ENCODE results near the gene PCCA. TPM values are rescaled to one million over a fixed set of nuclear protein-coding genes. Genes with fewer than 3 reads are reported as not detected.
"Not testable (repeated sequence)": the region's sequence is repeated elsewhere in the genome, so short reads cannot be mapped to it uniquely, and the experiment has no call there.

Gene PCCA
- total RNA-seq, 1 donor from 2014 or later: 24.4 TPM

- DNase-seq (ENCODE audit: extremely low read depth, low read depth, low spot score): no peak
Measured at GRCh38 chr13:100231176-100231575, 142.3 kb downstream of the PCCA start.

DNA sequence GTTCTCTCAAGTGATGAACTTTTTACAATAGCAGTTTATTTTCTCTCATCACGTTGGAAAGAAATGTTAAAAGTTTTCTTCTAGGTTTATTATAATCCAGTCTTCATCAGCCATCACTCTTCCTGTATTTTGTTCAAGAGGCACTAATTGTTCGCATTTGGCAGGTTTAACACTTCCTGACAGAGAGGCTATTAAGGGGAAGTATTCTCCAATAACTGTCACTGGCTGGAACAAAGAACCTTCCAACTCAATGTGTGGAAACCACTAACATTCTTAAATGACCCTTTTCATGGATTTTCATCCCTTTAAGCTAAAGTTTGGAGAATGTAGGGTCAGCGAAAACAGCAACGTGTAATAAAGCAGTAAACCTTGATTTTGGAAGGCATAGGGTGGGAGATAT lies 145.1 kb downstream of the PCCA start:
- no peak for DNase-seq (ENCODE audit: extremely low read depth, low read depth, low spot score)

DNA sequence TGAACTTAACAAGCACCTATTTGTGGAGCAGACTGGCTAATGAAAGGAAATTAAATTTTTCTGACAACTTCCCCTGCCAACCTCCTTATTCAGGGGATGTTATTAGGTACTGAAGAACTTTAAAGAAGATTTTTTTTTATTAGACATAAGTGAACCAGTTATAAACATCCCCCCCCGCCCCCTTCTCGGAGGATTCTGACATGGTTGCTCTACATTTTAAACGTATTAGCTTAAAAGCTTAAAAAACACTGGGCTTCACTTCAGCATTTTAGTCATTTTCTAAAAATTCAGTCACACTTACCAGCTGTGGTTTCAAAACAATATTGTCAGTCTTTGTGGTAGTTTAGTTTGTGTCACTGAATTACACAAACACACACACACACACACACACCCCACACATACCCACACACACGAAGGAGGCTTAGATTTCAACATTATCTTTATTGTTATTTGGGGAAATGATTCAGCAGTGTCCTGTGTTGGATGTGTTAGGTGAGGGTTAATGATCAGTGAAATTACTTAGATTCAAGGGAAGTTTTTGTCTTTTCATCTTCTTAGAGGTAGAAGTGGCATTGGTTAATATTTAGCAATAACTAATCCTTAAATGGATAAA lies 145.7 kb downstream of the PCCA start:
- DNase-seq (ENCODE audit: extremely low read depth, low read depth, low spot score): no peak

- peak; percentile 57 for DNase-seq (ENCODE audit: extremely low read depth, low read depth, low spot score)
Measured at GRCh38 chr13:100235311-100235901, 146.5 kb downstream of the PCCA start.

DNA sequence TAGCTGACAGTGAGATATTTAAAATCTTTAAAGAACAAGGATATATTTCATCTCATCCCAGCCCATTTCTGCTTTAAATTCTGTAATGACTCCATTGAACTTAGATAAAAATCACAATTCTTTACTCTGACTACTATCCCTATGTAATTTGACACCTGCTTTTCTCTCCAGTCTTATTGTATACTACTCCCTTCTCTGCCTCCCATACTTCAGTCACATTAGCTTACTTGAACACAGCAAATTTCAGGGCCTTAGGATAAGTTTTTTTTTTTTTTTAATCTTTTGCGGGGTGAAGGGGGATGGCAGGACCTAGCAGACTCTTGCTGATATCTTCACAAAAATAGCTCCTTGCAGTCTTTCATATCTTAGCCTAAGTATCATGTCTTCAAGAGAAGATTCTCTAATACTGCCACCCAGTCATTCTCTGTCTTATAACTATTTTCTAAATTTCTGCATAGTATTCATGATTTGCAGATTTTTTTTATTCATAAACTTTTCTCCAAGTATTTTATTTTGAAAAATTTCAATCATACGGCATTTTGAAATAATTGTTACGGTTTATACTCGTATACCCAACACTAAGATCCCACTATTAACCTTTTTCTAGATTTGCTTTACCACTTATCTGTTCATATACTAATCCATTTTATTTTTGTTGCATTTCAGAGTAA lies 151.4 kb downstream of the PCCA start:
- DNase-seq (ENCODE audit: extremely low read depth, low read depth, low spot score): no peak

DNA sequence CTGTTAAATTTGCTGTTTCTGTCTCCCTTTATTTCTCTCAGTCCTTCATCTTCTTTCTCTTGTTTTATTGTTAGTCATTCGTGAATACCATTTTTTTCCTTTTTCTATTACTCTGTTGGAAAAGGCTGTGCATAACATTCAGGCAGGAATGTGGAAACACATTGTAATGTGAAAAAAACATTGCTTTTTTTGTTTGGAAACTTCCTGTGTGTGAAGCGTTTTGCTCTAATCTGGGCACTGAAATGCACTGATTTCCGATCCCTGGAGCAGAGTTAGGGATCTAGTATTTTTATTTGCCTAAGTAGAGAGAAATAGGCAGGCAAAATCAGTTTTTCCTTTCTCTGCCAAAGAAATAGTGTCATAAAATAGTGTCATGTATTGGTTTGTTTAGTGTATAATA lies 155.5 kb downstream of the PCCA start:
- DNase-seq (ENCODE audit: extremely low read depth, low read depth, low spot score): no peak

DNA sequence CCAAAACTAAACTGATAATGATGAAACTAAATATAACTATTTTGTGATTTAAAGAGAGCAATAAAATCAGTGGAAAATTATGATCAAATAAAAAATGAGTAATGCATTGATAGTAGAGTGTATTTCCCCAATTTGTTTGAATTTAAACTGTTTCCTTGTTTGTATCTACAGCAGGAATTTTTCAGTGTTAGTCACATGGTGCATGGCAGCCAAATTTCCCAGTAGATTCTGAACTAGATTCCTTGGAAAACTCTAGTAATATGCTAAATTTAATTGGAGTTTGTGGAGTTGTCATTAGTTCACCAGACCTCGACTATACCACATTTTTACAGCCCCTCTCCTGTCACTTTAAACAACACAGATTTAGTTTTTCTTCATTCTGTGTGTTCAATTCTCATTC lies 156.2 kb downstream of the PCCA start:
- DNase-seq (ENCODE audit: extremely low read depth, low read depth, low spot score): no peak

- DNase-seq (ENCODE audit: extremely low read depth, low read depth, low spot score): no peak
Measured at GRCh38 chr13:100247937-100248336, 159.0 kb downstream of the PCCA start.

DNA sequence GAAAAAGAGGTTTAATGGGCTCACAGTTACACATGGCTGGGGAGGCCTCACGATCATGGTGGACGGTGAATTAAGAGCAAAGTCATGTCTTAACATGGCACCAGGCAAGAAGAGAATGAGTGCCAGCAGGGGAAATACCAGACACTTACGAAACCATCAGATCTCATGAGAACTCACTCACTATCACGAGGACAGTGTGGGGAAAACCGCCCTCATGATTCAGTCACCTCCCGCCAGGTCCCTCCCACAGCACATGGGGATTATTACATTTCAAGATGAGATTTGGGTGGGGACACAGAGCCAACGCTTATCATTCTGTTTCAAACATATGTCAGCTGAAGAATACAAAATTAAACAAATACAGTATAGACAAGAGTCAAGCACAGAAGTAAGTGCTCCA lies 165.1 kb downstream of the PCCA start:
- no peak for DNase-seq (ENCODE audit: extremely low read depth, low read depth, low spot score)

GRCh38 chr13:100262404-100262803 lies 173.5 kb downstream of the PCCA start:
- no peak for DNase-seq (ENCODE audit: extremely low read depth, low read depth, low spot score)

- DNase-seq (ENCODE audit: extremely low read depth, low read depth, low spot score): no peak
Measured at GRCh38 chr13:100266026-100266425, 177.1 kb downstream of the PCCA start.

DNA sequence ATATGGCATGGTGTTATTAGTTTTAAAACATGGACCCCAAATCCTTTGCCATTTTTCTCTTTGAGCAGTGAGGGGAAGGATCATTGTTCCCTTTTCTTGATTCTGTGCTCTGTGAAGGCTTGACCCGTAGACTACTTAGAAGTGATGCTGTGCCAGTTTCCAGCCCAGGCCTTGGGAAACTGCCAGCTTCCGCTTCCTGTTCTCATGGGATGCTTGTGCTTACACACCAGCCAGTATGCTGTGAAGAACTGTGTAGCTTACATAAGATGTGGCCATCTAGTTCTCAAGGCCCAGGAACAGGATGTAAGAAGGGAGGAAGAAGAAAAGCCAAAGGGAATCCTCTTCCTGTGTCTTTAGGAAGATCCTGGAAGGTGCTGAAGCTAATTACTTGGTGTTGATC lies 180.9 kb downstream of the PCCA start:
- peak; percentile 72 for DNase-seq (ENCODE audit: extremely low read depth, low read depth, low spot score)

GRCh38 chr13:100273138-100273537 lies 184.2 kb downstream of the PCCA start:
- DNase-seq (ENCODE audit: extremely low read depth, low read depth, low spot score): no peak

DNA sequence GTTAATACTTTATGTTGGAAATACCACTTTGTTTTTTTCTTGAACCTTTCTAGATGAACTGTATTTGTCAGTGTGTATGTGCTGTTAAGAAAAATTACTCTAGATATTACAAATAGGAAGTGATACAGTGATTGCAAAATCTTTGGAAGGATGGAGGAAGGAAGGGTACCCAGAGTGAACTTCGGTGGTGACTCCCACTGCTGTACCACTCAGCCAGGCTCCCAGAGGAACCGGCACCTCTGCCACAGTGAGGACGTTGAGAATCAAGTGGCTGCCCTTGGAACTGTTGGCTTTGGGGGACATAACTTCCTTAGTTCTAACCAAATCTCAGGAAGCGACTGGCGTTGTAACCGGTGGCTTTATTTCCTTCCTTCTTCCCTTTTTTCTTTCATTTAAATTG lies 184.7 kb downstream of the PCCA start:
- DNase-seq (ENCODE audit: extremely low read depth, low read depth, low spot score): no peak

DNA sequence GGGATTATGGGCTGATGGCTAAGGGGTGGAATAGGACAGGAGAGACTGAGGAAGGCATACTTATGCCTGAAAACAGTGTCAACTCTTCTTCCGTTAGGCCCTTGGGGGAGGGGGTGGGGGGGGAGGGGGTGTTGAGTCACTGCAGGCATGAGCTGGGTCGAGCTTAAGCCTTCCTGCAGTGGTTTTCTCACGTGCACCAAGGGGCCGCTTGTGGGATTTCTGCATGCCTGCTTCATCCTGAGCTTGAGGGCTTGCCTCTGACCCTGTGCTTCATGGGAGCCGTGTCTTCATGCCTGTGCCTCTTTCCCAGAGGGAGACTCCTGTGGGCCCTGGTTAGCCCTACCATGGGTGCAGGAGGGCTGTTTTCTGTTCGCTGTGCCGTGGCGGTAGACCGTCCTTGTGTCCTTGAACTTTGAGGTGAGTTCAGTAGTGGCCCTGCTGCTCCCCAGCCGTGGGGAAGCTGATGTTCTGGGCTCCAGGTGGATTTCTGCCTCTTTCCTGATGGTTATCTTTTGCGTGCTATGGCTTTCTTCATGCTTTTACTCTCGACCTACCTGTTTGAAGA lies 186.1 kb downstream of the PCCA start:
- DNase-seq (ENCODE audit: extremely low read depth, low read depth, low spot score): no peak

- no peak for DNase-seq (ENCODE audit: extremely low read depth, low read depth, low spot score)
Measured at GRCh38 chr13:100275746-100276145, 186.9 kb downstream of the PCCA start.

DNA sequence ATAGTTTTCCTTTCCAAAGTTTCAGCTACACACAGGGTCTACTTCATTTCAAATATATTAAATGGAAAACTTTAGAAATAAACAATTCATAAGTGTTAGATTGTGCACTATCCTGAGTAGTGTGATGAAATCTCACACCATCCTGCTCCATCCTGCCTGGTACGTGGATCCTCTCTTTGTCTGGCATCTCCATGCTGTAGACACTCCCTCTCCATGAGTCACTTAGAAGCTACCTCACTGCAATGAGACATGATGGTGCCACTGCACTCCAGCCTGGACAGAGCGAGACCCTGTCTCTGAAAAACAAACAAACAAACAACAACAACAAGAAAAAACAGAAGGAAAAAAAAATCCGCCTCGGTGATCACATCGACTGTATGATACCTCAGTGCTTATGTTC lies 191.8 kb downstream of the PCCA start:
- DNase-seq (ENCODE audit: extremely low read depth, low read depth, low spot score): no peak

- DNase-seq (ENCODE audit: extremely low read depth, low read depth, low spot score): not testable (repeated sequence)
Measured at GRCh38 chr13:100282306-100282705, 193.4 kb downstream of the PCCA start.

- DNase-seq (ENCODE audit: extremely low read depth, low read depth, low spot score): no peak
Measured at GRCh38 chr13:100290165-100290801, 201.4 kb downstream of the PCCA start.

- DNase-seq (ENCODE audit: extremely low read depth, low read depth, low spot score): no peak
Measured at GRCh38 chr13:100291624-100292023, 202.7 kb downstream of the PCCA start.

GRCh38 chr13:100297413-100297812 lies 208.5 kb downstream of the PCCA start:
- no peak for DNase-seq (ENCODE audit: extremely low read depth, low read depth, low spot score)
